ENCODE results near the gene SELENOT. TPM values are rescaled to one million over a fixed set of nuclear protein-coding genes. Genes with fewer than 3 reads are reported as not detected.

Gene SELENOT
- total and polyA plus RNA-seq, 2 of the 8 experiments (the other 6 are each of a cell fraction or from before 2014, with no cell fraction given): 79.0 to 290 TPM

GRCh38 chr3:150564243-150564642, 38.9 kb upstream of the SELENOT start:
- H3K18ac ChIP-seq (ENCODE audit: extremely low read depth, low read length): no peak overlapping the region
- H4K20me1 ChIP-seq (replicated peaks in 1 of 2; ENCODE audit: control insufficient read depth in 1 of 2, insufficient read depth in 2 of 2, low read length in 2 of 2): no peaks in the 10 kb centered on the region
- 77% methylated on average over 2 of the region's 2 CpGs; no CpG with 5 or more reads in 1 of the 2 experiments for WGBS, 2 experiments (ENCODE audit: extremely low coverage in 1 of 2, insufficient coverage in 1 of 2, insufficient read length in 1 of 2, insufficient replicate concordance in 2 of 2, low coverage in 1 of 2, low lambda C conversion rate in 2 of 2, missing lambda C conversion rate in 1 of 2)
- H2BK120ac ChIP-seq (replicated peaks; ENCODE audit: low read depth, low read length): no peak overlapping the region
- H3K79me2 ChIP-seq (ENCODE audit: control insufficient read depth in 1 of 2, insufficient read depth in 2 of 2, low read length in 2 of 2): no peaks in the 10 kb centered on the region; a peak in 1 of 4 replicates
- no peak overlapping the region for H3K4me2 ChIP-seq (ENCODE audit: insufficient read depth in 1 of 2, low read depth in 2 of 2, low read length in 2 of 2)
- no peak overlapping the region for H2BK15ac ChIP-seq (ENCODE audit: low read length)
- no peak overlapping the region for H3K56ac ChIP-seq (replicated peaks; ENCODE audit: insufficient read length, low read depth, low read length)
- H3K79me1 ChIP-seq (ENCODE audit: low read depth, low read length): no peaks in the 10 kb centered on the region
- no peak overlapping the region for H4K91ac ChIP-seq (replicated peaks; ENCODE audit: insufficient read length, low read length)
- H3K27ac ChIP-seq (ENCODE audit: low read depth, low read length): no peak overlapping the region
- no peak overlapping the region for H2BK20ac ChIP-seq (ENCODE audit: low read length)
- H3K23me2 ChIP-seq (ENCODE audit: low read depth, low read length): no peaks in the 10 kb centered on the region
- FAIRE-seq: no peak
- H3K9ac ChIP-seq (replicated peaks in 1 of 4; ENCODE audit: extremely low read depth in 1 of 4, low read depth in 3 of 4, low read length in 3 of 4): no peak overlapping the region
- H2BK12ac ChIP-seq (ENCODE audit: low read depth, low read length): no peak overlapping the region
- ChIA-PET CTCF (ENCODE audit: partially characterized antibody) (no interaction called here), POLR2A (ENCODE audit: partially characterized antibody) (interaction anchor here (0.9 kb wide), 1 partner anchor 25 kb away, joined by 3 read pairs; no protein-coding TSS in a partner anchor)
- no peak overlapping the region for H3K14ac ChIP-seq (ENCODE audit: insufficient read length)
- no peaks in the 10 kb centered on the region for H3K4me1 ChIP-seq (replicated peaks in 1 of 4; ENCODE audit: control insufficient read depth in 3 of 4, insufficient read depth in 4 of 4, low read length in 3 of 4)
- H3K9me3 ChIP-seq (ENCODE audit: insufficient read depth in 2 of 2, low read depth in 1 of 2, low read length in 1 of 2): no peaks in the 10 kb centered on the region
- H4K8ac ChIP-seq (ENCODE audit: extremely low read depth, insufficient read depth, low read length): no peak overlapping the region
- no peaks in the 10 kb centered on the region for H3K27me3 ChIP-seq (replicated peaks in 1 of 4; ENCODE audit: control insufficient read depth in 3 of 4, extremely low read depth in 1 of 4, insufficient read depth in 3 of 4, low read length in 3 of 4)
- no peak overlapping the region for H3K23ac ChIP-seq (ENCODE audit: insufficient read length)
- H3K4me3 ChIP-seq (ENCODE audit: extremely low read depth in 1 of 4, insufficient read depth in 2 of 4, low read depth in 3 of 4, low read length in 4 of 4): no peak overlapping the region
- peaks cover 0 to 57% (median 22%) of the 10 kb centered on the region in 4 experiments; a peak in 6 of 8 replicates for H3K36me3 ChIP-seq (ENCODE audit: control insufficient read depth in 2 of 4, insufficient read depth in 4 of 4, low read length in 3 of 4)
- H2AK5ac ChIP-seq (ENCODE audit: low read depth, low read length): no peak overlapping the region
- H2AFZ ChIP-seq (ENCODE audit: low read length): no peak overlapping the region
- H2BK5ac ChIP-seq (ENCODE audit: low read depth, low read length): no peak overlapping the region
- DNase-seq (ENCODE audit: low read depth in 1 of 2, low spot score in 2 of 2): no peak
- no peak overlapping the region for H4K5ac ChIP-seq (ENCODE audit: insufficient read length, low read depth, low read length)
- no peak overlapping the region for H3K4ac ChIP-seq (replicated peaks; ENCODE audit: insufficient read length, low read depth, low read length)
- TF ChIP-seq CBX5 (IDR thresholded peaks at IDR 0.05; ENCODE audit: low read depth, low read length) (no peak), SP1 (IDR thresholded peaks at IDR 0.05; ENCODE audit: low read depth, low read length) (no peak), CBX8 (IDR thresholded peaks at IDR 0.05; ENCODE audit: borderline replicate concordance, low read depth, low read length) (no peak), TEAD4 (IDR thresholded peaks at IDR 0.05; ENCODE audit: low read depth, low read length) (no peak), CTCF (IDR thresholded peaks at IDR 0.05; ENCODE audit: control extremely low read depth in 1 of 3, insufficient read depth in 1 of 3, low read depth in 1 of 3, low read length in 3 of 3) (no peak), CREB1 (IDR thresholded peaks at IDR 0.05) (no peak), RNF2 (IDR thresholded peaks at IDR 0.05; ENCODE audit: borderline replicate concordance, low read depth, low read length, missing control alignments, poor library complexity, severe bottlenecking) (no peak), KDM5A (IDR thresholded peaks at IDR 0.05; ENCODE audit: low read length) (no peak), CTBP2 (IDR thresholded peaks at IDR 0.05; ENCODE audit: borderline replicate concordance, insufficient read depth, insufficient read length, low read length) (no peak), ATF2 (IDR thresholded peaks at IDR 0.05; ENCODE audit: low read length) (no peak)
